Lower leg skin (tissue), 4 donors: ENCODE results near the gene IL2RA. TPM values are rescaled to one million over a fixed set of nuclear protein-coding genes. Genes with fewer than 3 reads are reported as not detected.

Source experiments
- DNase-seq, 2 donors: peaks; one replicate each; pipeline ENCODE4 v3.0.0-alpha.2; 2019; ENCODE audit warnings: low spot score in 2 of 2
- H3K4me3 ChIP-seq: fragments of 200-600 bp; sonication (generic); 2 replicates; pipeline ENCODE4 v1.5.1; 2017; ENCODE audit warnings: mild to moderate bottlenecking, low read depth; ENCODE audit not compliant: poor library complexity, severe bottlenecking
- CTCF ChIP-seq, 3 donors: fragments of 450-650 bp; IDR thresholded peaks; one replicate each; pipeline ENCODE4 v1.5.1; 2016; ENCODE audit warnings: antibody characterized with exemption in 3 of 3, mild to moderate bottlenecking in 3 of 3, moderate library complexity in 2 of 3
- POLR2A ChIP-seq, 2 donors: fragments of 450-650 bp; IDR thresholded peaks; one replicate each; pipeline ENCODE4 v1.6.1; 2016 to 2017; ENCODE audit warnings: antibody characterized with exemption in 2 of 2, mild to moderate bottlenecking in 1 of 2, moderate library complexity in 1 of 2
- WGBS, 2 donors: methylation state at CpG; one replicate each; pipeline ENCODE4 v1.1.5; 2018; 5-methylcytosine and 5-hydroxymethylcytosine counted together
- intact Hi-C: fragments of 100-400 bp; cut with DNase I; formaldehyde crosslinking; loops from one replicate; pipeline ENCODE4 v1.15.0; 2023; ENCODE audit warnings: low total_unique reads
- total RNA-seq, 4 donors: library from RNA; depleted of rRNA; stranded (reverse); fragments of >200 nt; gene quantifications; one replicate each; pipeline ENCODE4 v1.1.0, GENCODE V29; 2016

Gene IL2RA
- total RNA-seq, 4 donors from 2014 or later = 0.10 to 1.3 TPM; not detected in 2

DNA sequence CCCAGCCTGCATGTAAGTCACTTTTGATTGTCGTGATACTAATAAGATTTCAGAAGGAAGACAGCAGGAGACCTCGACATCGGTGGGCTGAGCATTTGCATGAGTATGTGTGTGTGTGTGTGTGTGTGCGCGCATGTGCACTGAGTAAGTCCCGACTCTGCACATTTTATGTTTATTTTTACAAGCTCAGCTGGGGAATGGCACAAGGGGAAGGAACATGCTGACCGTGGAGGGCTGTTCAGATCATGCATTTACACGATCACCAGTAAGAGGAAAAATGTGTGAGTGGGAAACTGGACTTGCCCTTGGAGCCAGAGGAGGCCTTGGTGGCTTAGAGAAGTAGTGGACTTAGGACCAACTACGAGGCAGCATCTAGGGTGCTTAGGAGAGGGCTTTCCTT lies 41.3 kb downstream of the IL2RA start:
- intact Hi-C loops = no loop called here
- peak in 1 of 2 donors; percentile 22 for DNase-seq
- WGBS, 2 donors = 88 to 89% methylated on average over 9 of the region's 9 CpGs
- TF ChIP-seq POLR2A (IDR thresholded peaks at IDR 0.05) (no peak), CTCF (IDR thresholded peaks at IDR 0.05) (no peak)
- H3K4me3 ChIP-seq = no peak overlapping the region

DNA sequence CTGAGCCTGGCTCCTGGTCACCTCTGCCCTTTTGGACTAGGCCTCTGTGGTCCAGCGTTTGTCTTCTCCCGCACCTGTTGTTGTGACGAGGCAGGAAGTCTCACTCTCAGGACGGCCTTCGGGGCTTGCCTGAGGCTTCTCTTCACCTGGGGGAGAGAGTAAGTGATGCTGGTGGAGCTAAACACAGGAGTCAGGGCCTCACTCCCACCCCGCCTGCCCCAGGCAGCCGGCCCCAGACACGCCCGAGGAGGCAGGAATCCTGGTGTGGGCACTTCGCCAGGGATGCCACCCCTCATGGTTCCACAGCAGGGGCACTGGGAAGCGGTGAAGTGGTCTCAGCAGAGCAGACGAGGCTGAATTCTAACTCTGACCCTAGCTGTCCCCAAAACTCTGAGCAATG lies 42.4 kb downstream of the IL2RA start:
- TF ChIP-seq POLR2A (IDR thresholded peaks at IDR 0.05) (no peak), CTCF (IDR thresholded peaks at IDR 0.05) (no peak)

GRCh38 chr10:6019010-6019782 lies 43.0 kb downstream of the IL2RA start:
- DNase-seq = no peak
- 92 to 93% methylated on average over 6 of the region's 6 CpGs for whole genome bisulfite sequencing, 2 donors
- intact Hi-C loops = no loop called here

More for the DNA sequence above, 42.4 kb downstream of the IL2RA start:
- H3K4me3 ChIP-seq = no peak overlapping the region
- 81 to 86% methylated on average over 12 of the region's 12 CpGs for WGBS, 2 donors
- DNase-seq = peak in 1 of 2 donors; percentile 7
- intact Hi-C loops = no loop called here

GRCh38 chr10:6018422-6018821 lies 43.7 kb downstream of the IL2RA start:
- peak in 1 of 2 donors; percentile 25 for DNase-seq
- intact Hi-C loops = no loop called here
- TF ChIP-seq CTCF (IDR thresholded peaks at IDR 0.05) (no peak), POLR2A (IDR thresholded peaks at IDR 0.05) (no peak)
- no peak overlapping the region for H3K4me3 ChIP-seq
- WGBS, 2 donors = 55 to 68% methylated on average over 5 of the region's 5 CpGs

More at GRCh38 chr10:6019010-6019782, 43.0 kb downstream of the IL2RA start:
- TF ChIP-seq POLR2A (IDR thresholded peaks at IDR 0.05) (no peak), CTCF (IDR thresholded peaks at IDR 0.05) (no peak)
- no peak overlapping the region for H3K4me3 ChIP-seq

GRCh38 chr10:6017781-6018354 lies 44.3 kb downstream of the IL2RA start:
- intact Hi-C loops = no loop called here
- H3K4me3 ChIP-seq = no peak overlapping the region
- DNase-seq = peak; percentile 8 to 72
- 94% methylated on average over 8 of the region's 8 CpGs for WGBS, 2 donors
- no peak for TF ChIP-seq POLR2A (IDR thresholded peaks at IDR 0.05)
- no peak for TF ChIP-seq CTCF (IDR thresholded peaks at IDR 0.05)
